SK-N-SH (cell line): ENCODE measurements around the gene FAM168A.
A peak's percentile ranks its signal among the peaks of the same experiment; 100 is the strongest.

Source experiments
- CTCF ChIP-seq: fragments of 200-600 bp; sonication (generic); IDR thresholded peaks from 2 replicates; pipeline ENCODE4 v1.6.1; 2017; ENCODE audit warnings: antibody characterized with exemption, mild to moderate bottlenecking, moderate library complexity
- EP300 ChIP-seq, 2 experiments: IDR thresholded peaks; 2 replicates each; pipeline versions ENCODE4 v1.4.0 to v1.6.1; 2012; ENCODE audit warnings: borderline replicate concordance in 1 of 2, low read depth in 1 of 2, low read length in 1 of 2
- EZH2phosphoT487 ChIP-seq: fragments of 200-600 bp; sonication (generic); IDR thresholded peaks from 2 replicates; pipeline ENCODE4 v1.6.1; 2017; ENCODE audit warnings: low read depth, mixed run types, mild to moderate bottlenecking, antibody characterized with exemption, moderate library complexity, borderline replicate concordance
- FOSL2 ChIP-seq: IDR thresholded peaks from 2 replicates; pipeline ENCODE4 v1.4.0; 2012; ENCODE audit warnings: low read depth, mild to moderate bottlenecking, moderate library complexity, borderline replicate concordance
- POLR2AphosphoS5 ChIP-seq: IDR thresholded peaks from 2 replicates; pipeline ENCODE4 v1.6.1; 2012; ENCODE audit warnings: low read depth, low read length
- SIN3A ChIP-seq: IDR thresholded peaks from 2 replicates; pipeline ENCODE4 v1.6.1; 2012; ENCODE audit warnings: low read depth, mild to moderate bottlenecking, low read length, moderate library complexity, borderline replicate concordance
- USF1 ChIP-seq: IDR thresholded peaks from 2 replicates; pipeline ENCODE4 v1.4.0; 2012; ENCODE audit warnings: low read depth, borderline replicate concordance

GRCh38 chr11:73402834-73403185 is 195.1 kb downstream of the FAM168A start:
- TF ChIP-seq EP300 (IDR thresholded peaks at IDR 0.05; ENCODE audit: borderline replicate concordance in 1 of 2, low read depth in 1 of 2, low read length in 1 of 2) (no peak), SIN3A (no peak), CTCF (peak; percentile 46), POLR2AphosphoS5 (no peak), EZH2phosphoT487 (no peak), FOSL2 (no peak), USF1 (no peak)
